Tibial nerve (tissue), 3 donors: ENCODE measurements around the gene LCLAT1.

ENCODE experiments used
- POLR2A ChIP-seq, 2 donors: fragments of 450-650 bp; IDR thresholded peaks; one replicate each; pipeline ENCODE4 v1.6.1; 2017; ENCODE audit warnings: antibody characterized with exemption in 2 of 2, mild to moderate bottlenecking in 2 of 2, moderate library complexity in 2 of 2
- TF ChIP-seq, protein P1 (sequence below), 5 experiments: fragments of 200-600 bp in 3 of 5; fragments of 450-650 bp in 2 of 5; sonication (generic) in 3 of 5; IDR thresholded peaks; one replicate each; pipeline ENCODE4 v1.5.1; 2016 to 2019; ENCODE audit warnings: antibody characterized with exemption in 5 of 5, mild to moderate bottlenecking in 3 of 5, moderate library complexity in 2 of 5

DNA sequence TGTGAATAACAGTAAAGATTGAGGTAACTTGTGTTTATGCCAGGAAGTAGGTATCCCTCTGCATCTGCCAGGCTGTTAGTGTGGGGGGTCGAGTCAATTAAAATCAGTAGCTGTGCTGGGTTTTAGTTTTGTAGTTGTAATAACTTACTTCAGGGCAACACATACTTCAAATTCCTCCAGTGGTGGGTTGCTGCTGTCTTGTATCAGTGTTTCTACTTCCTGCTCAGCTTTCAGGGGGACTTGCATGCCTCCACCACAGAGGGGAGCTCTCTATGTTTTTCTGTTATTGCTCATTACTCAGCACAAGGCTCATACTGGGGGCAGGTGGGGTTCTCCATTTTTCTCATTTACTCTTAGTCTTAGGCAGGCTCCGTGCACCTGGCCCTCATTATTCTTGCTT is 223.4 kb downstream of the LCLAT1 start:
- TF ChIP-seq, protein P1, sequence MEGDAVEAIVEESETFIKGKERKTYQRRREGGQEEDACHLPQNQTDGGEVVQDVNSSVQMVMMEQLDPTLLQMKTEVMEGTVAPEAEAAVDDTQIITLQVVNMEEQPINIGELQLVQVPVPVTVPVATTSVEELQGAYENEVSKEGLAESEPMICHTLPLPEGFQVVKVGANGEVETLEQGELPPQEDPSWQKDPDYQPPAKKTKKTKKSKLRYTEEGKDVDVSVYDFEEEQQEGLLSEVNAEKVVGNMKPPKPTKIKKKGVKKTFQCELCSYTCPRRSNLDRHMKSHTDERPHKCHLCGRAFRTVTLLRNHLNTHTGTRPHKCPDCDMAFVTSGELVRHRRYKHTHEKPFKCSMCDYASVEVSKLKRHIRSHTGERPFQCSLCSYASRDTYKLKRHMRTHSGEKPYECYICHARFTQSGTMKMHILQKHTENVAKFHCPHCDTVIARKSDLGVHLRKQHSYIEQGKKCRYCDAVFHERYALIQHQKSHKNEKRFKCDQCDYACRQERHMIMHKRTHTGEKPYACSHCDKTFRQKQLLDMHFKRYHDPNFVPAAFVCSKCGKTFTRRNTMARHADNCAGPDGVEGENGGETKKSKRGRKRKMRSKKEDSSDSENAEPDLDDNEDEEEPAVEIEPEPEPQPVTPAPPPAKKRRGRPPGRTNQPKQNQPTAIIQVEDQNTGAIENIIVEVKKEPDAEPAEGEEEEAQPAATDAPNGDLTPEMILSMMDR (IDR thresholded peaks at IDR 0.05): no peak
- TF ChIP-seq POLR2A (IDR thresholded peaks at IDR 0.05): no peak
